Fibroblast of the aortic adventitia (primary cell): ENCODE measurements around the gene PC. TPM values are rescaled to one million over a fixed set of nuclear protein-coding genes. Genes with fewer than 3 reads are reported as not detected.
"Not testable (repeated sequence)": the region's sequence is repeated elsewhere in the genome, so short reads cannot be mapped to it uniquely, and the experiment has no call there.

Experiments used
- DNase-seq: peaks from one replicate; pipeline ENCODE4 v3.0.0-alpha.2; 2010; ENCODE audit warnings: low read depth
- H3K4me3 ChIP-seq: 2 replicates; pipeline ENCODE4 v1.5.1; 2011; ENCODE audit warnings: low read depth, mild to moderate bottlenecking, control low read depth, low read length, moderate library complexity
- total RNA-seq: library from RNA; depleted of rRNA; stranded (reverse); fragments of >200 nt; gene quantifications from 2 replicates; pipeline ENCODE4 v1.2.3, GENCODE V29; 2012; ENCODE audit warnings: low replicate concordance
- TF ChIP-seq, protein P1 (sequence below): IDR thresholded peaks from 2 replicates; pipeline ENCODE4 v1.5.1; 2011; ENCODE audit warnings: mild to moderate bottlenecking, low read length, control low read depth, inconsistent platforms; ENCODE audit not compliant: insufficient read depth

The PC gene
- total RNA-seq, 1 donor = 12.7 TPM

DNA sequence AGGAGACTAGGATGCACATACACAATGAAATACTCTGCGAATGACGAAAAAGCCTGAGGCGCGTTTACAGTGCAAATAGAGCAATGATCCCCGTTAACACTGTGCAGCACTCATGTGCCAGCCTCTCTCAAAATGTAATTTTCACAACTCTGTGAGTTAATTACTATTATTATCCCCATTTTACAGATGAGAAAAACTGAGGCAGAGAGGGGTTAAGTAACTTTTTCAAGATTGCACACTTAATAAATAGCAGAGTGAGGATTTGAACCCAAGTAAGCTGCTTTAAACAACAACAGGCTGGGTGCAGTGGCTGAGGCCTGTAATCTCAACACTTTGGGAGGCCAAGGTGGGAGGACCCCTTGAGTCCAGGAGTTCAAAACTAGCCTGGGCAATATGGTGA lies 43.1 kb upstream of the PC start:
- H3K4me3 ChIP-seq = no peak overlapping the region
- TF ChIP-seq, protein P1, sequence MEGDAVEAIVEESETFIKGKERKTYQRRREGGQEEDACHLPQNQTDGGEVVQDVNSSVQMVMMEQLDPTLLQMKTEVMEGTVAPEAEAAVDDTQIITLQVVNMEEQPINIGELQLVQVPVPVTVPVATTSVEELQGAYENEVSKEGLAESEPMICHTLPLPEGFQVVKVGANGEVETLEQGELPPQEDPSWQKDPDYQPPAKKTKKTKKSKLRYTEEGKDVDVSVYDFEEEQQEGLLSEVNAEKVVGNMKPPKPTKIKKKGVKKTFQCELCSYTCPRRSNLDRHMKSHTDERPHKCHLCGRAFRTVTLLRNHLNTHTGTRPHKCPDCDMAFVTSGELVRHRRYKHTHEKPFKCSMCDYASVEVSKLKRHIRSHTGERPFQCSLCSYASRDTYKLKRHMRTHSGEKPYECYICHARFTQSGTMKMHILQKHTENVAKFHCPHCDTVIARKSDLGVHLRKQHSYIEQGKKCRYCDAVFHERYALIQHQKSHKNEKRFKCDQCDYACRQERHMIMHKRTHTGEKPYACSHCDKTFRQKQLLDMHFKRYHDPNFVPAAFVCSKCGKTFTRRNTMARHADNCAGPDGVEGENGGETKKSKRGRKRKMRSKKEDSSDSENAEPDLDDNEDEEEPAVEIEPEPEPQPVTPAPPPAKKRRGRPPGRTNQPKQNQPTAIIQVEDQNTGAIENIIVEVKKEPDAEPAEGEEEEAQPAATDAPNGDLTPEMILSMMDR = no peak
- no peak for DNase-seq

DNA sequence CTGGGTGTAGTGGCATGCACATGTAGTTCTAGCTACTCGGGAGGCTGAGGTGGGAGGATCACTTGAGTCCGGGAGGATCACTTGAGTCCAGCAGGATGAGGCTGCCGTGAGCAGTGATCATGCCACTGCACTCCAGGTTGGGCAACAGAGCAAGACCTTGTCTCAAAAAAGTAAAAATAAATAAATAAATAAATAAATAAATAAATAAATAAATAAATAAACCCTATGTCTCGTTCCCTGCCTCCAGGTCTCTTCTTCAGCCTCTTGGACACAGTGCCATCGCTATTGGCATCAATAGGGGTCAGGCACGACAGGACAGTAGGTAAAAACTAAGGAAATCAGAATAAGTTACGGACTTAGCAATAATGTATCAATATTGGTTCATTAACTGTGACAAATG lies 41.4 kb upstream of the PC start:
- no peak overlapping the region for H3K4me3 ChIP-seq
- DNase-seq = no peak
- TF ChIP-seq, protein P1 = no peak

DNA sequence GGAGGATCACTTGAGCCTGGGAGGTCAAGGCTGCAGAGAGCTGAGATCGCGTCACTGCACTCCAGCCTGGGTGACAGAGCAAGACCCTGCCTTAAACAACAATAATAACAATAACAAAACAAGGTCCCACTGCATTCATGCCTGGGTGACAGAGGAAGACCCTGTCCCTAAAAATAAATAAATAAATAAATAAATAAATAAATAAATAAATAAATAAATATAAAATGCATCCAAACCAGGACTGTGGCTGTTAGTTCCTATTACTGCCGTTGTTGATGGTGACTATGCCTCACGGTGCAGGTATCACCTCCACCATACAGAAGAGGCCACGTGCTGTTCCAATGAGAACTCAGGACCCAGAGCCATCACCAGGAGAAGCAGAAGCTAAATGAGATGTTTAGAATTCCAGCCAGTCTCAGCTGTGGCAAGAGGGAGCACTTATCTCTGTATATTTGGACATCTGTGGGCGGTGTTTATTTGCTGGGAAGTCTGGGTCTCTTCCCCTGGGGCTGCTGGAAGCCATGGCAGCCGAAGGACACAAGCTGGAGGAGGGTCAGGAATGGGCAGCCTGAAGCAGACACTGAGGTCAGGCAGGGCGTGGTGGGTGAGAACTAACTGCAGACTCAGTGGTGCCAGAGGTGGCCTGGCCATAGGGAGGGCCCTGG lies 38.6 kb upstream of the PC start:
- H3K4me3 ChIP-seq = no peak overlapping the region
- peak; percentile 65 for DNase-seq
- TF ChIP-seq, protein P1 = no peak

DNA sequence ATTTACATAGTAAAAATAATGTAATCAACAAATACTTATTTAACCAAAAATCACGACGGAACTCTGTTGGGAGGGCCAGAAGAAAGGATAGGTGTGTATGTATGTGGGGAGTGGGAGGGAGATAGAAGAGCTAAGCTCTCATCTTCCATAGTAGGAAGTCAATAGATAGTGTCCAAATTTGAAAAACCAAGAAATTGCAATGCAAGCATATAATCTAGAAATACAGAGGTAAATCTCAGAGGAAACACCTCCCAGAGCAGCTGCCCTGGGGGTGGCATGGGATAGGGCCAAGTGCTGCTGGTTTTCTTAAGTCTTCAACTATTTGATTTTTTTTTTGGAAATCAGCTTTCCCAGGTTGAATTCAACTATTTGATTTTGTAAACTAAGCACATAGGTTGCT lies 33.9 kb upstream of the PC start:
- no peak overlapping the region for H3K4me3 ChIP-seq
- no peak for DNase-seq
- TF ChIP-seq, protein P1 = no peak

DNA sequence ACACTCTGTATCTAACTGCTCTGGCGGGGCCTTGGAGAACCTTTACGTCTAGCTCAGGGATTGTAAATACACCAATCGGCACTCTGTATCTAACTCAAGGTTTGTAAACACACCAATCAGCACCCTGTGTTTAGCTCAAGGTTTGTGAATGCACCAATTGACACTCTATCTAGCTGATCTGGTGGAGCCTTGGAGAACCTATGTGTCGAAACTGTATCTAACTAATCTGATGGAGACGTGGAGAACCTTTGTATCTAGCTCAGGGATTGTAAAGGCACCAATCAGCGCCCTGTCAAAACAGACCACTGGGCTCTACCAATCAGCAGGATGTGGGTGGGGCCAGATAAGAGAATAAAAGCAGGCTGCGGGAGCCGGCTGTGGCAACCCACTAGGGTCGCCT lies 31.2 kb upstream of the PC start:
- DNase-seq, H3K4me3 ChIP-seq: not testable (repeated sequence)

DNA sequence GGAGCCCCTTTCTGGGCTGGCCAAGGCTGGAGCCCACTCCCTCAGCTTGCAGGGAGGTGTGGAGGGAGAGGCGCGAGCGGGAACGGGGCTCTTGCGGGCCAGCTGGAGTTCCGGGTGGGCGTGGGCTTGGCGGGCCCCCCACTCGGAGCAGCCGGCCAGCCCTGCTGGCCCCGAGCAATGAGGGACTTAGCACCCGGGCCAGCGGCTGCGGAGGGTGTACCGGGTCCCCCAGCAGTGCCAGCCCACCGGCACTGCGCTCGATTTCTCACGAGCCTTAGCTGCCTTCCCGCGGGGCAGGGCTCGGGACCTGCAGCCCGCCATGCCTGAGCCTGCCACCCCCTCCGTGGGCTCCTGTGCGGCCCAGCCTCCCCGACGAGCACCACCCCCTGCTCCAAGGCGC lies 30.6 kb upstream of the PC start:
- not testable (repeated sequence) for DNase-seq, H3K4me3 ChIP-seq

DNA sequence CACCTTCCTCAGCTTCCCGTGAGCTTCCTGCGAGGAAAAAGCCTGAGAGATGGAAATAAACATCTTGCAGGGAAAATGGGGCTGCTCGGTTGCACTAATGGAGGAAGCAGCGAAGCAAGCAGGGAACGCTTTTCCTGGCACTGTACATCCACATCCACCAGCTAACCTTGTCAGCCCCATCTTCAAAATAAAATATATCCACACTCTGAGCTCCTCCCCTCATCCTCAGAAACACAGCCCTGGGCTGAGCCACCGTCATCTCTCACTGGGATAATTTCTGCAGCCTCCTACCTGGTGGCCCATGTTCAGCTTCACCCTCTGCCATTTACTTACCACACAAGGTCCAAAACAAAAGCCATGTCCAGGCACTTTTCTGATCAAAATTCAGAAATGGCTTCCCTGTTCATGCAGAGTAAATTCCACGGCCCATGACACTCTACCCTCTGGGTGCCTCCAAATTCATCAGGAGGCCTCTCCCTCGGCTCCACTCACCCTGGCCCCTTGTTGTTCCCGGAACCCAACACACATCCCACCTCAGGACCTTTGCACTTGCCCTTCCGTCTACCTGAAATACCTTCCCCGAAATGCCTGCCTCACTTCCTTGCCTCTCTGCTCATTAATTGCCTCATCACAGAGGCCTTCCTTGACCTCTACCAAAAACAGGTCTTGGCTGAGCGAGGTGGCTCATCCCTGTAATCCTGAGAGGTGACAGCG lies 29.9 kb upstream of the PC start:
- no peak overlapping the region for H3K4me3 ChIP-seq
- TF ChIP-seq, protein P1 = no peak
- DNase-seq = no peak

DNA sequence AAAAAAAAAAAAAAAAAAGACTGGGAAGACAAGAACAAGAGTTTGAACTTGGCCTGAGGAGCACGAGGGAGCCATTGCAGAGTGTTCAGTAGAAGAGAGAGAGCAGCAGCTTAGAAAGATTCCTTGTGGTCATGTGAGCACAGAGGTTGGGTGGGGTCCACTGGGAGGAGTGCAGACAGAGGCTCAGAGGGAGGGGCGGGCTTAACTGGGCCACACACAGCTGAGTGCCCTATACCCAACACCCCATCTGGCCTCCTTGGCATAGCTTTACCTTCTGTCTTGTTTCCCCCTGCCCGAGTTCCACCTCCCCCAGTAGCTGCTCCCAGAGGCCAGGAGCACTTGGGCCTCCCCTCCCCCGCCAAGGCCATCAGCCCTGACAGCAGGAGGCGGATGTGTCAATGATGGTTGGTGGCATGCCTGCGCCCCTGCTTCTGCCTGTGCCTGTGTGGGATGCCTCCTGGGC lies 29.0 kb upstream of the PC start:
- DNase-seq = no peak
- TF ChIP-seq, protein P1 = no peak
- H3K4me3 ChIP-seq = no peak overlapping the region
